HG03571 (cell line): ENCODE results near the gene ENHO.

Experiments used
- ATAC-seq: cut with Tn5 transposase; IDR thresholded peaks from one replicate; pipeline ENCODE4 v1.9.1; 2021; ENCODE audit not compliant: unreplicated experiment

The ENHO gene

DNA sequence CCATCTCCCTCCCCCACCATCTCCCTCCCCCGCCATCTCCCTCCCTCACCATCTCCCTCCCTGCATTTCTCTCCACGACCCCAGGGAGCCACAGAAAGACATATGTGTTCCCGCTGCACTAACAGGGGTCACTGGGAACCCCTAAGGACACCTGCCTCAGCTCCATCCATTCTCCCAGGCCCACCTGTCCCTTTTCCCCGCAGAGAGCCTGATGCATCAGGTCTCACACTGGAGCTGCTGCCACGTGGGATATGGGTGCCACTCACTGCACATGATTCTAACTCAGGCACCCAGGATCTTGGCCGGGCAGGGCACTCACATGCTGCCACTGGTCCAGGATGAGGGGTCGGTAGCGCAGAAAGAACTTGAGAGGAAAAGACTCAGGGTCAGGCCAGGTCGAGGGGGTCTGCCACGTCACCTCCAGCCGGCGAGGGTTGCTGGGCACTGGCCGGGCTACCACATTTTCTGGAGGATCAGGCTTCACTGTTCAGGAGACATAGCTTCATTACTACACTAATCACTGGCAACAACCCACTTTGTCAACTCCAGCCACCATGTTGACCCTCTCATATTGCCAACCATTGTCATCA is 33.2 kb upstream of the ENHO start:
- ATAC-seq, result no peak

DNA sequence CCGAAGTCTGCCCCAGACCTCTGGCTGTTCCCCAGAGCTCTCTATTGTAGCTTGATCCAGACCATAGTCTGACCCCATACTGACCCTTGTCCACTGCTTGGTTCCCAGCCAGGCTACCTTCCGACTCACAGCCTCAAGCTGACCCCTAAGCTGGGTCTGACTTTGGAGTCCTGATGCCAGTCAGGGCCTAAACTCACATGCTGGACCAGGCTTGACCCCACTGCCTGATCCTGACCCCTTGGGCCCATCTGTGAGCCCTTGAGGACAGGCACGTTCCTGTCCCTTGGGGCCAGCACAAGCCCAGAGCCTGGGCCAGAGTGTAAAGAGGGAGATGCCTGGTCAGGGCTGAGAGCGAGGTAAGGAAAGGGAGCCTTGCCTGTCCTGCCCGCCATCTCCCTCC is 32.7 kb upstream of the ENHO start:
- no peak for ATAC-seq

DNA sequence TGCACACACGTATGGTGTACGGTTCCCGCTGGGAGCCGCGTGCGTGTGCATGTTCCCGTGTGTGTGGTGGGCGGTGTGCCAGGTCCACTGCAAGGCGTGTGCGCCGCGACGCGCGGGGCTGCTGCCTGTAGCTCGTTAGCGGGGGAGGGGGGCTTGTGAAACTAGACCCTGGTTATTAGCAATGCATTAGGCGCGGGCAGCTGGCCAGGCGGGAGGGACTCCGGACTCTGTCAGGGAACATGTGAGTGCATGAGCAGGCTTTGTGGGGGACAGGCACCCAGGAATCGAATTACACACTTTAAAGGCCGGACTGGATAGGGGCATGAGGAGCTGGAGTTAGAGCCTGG is 32.2 kb upstream of the ENHO start:
- no peak for ATAC-seq

DNA sequence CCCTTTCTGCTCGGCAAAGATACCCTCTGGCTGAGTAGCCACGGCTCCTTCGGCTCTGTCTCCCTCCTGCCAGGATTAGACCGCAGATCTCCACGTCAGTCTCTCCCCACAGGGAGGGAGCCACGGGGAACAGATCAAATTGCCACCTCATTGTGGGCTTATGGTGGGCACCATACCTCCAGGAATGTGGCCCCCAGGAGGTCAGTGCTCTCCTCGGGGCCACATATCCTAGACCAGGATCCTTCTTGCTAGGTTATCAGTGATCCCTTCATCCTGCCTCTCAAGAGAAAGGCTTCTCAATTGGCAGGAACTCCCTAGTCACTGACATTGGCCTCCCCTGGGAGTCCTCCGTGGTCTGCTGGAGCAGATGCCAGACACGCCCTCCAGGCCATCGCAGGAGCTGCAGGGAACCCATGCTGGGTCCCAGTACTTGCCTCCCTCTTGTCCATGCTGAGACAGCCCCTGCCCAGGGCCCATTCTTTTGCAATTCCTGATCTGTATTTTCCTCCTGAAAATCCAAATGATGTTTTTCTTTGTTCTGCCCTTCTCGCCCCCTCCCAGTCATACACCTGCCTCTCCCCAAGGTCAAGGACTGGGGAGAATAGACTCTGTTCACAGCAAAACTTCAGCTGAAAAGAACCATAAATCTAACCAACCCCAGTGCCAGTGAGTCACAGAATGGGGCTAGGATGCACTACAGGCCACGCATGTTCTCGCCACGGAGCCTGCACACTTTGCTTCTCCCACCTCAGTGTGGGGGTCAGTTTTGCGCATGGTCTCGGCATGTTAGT is 31.6 kb upstream of the ENHO start:
- ATAC-seq, result no peak

DNA sequence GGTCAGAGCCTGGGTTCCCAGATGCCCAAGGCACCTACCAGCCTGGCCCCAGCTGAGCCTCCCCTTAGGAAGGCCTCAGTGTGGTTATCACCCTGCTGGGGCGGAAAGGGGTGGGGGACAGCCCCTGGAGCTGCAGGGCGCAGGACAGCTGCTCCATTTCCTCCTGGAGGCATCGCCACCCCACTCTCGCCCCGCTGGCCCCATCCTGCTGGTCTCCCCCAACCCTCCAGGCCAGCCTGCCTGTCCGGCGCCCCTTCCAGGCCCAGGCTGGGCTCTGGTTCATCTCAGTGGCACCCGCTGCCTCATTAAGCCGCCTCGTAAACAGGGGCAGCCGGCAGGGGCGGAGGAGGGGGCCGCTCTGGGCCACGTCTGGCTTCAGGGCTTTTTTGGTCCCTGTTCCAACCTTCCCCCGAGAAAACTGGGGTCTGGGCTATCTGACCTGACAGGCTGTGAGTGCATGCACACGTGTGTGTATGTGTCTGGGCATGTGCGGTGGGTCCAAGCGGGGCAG is 30.8 kb upstream of the ENHO start:
- no peak for ATAC-seq

DNA sequence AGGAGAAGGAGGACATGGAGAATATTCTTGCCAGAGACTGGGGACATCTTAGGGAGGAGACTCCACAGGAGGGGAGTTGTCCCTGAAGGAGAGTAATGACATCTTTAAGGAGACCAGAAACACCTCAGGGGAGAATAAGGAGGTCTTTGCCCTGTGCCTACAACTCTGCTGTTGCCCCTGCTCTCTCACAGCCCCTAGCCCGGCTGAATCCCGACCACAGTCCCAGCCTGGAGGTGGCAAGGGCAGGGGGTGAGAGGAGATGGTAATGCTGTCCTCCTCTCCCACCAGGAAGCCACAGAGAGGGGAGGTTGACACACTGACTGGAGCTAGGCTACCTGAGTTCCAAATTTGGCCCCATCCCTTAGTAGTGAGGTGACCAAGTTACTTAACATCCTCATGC is 30.2 kb upstream of the ENHO start:
- ATAC-seq, result no peak

DNA sequence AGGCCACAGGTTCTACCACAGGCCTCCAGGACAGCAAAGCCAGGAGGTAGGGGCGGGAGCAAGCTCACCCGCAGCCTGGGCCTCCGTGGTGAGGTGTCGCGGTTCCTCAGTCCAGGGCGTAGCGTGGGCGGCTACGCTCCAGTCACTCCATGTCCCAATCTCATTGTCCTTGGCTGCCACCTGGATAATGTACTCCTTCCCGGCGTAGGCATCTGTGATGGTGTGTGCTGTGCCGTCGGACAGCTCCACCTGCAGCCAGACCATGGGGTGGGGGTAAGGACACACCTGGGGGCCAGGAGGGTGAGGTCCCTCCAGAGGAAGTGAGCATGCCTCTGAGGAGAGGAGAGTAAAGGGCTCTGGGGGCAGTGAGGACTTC is 29.8 kb upstream of the ENHO start:
- no peak for ATAC-seq

DNA sequence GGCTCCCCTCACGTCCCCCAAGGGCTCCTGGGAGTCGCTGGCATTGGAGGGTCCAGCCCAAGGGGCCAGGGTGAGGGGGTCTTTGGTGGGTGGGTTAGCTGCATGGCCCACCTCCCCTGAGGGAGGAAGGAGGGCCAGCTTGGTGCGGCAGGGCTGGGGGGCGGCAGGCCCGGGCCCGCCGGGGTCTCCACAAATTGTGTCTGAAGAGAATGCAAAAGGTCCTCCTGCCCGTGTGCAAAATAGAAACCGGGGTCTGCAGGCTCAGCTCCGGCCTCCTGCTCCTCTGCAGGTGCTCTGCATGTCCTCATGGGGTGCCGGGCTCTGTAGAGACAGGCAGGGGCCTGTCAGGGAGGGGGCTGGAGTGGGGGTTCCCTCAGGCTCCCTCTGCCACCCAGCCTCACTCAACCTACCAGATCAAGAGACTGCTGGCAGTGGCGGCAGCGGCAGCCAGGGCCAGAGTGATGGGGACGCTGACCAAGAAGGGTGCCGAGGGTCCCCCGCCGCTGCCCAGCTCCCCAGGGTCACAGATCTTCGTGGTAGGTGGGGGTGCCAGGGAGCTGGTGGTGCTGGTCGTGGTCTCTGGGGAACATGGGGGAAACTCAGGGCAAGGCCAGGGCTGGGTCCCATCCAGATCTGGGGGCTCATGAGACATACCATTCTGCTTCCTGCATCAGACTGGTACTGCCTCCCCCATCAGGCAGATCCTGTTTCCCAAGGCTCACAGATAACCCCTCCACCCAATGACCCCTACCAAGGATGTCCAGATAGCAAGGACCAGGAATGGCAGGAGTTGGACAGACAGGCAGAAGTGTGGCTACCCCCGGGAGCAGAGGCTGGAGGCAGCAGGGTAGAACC is 29.2 kb upstream of the ENHO start:
- no peak for ATAC-seq

DNA sequence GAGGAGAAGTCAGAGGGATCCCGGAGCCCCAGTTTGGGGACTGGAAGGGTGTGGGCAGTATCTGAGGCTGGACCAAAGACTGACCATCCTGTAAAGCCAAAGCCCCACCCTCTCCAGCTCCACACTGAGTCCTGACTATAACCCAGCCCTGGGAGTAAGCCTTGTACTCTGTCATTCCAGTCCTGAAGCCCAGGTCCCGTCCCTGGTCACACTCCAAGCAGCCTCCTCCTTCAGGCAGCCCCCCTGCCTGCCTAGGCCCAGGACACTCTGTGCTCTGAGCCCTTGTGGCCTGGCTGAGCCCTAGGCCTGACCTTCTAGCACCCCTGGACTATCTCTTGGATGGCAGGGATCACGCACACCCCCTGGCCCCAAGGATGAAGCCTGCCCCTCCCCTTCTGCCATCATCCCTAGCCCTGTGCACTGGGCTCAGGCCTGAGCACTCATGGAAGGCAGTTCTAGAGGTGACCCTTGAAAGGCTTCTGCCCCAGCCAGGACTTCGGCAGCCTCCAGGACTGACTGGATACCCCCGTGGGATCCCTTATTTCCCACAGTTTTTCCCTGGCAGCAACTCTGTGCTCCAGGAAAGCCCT is 28.0 kb upstream of the ENHO start:
- no peak for ATAC-seq

DNA sequence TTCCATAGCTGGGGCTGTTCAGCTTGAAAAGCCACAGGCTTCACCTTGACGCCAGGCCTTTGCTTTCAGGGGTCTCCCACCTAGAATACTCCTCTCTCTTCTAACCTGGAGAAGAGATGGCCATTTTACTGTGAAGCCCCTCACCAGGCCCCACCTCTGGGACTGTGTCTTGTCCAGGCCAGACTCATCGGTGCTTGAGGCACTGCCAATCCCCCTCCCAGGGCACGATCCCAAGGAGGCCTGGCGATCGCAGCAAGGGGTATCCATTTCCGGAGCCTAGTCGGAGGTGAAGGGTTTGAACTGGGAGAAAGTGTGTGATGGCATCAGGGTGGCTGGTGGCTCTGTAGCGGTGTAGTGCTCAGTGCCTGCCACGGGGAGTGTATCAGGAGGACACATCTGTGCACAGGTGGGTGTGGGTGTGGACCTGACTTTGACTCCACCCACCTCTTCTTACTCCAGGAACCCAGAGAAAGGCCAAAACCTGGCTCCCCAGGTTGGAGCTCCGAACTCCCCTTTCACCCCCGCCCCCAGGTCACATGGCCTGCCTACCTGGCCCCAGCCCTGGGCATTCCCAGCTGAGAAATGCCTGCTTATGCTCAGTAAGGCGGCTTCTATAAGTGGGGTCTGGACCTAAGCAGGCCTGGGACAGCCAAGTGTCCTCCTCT is 27.4 kb upstream of the ENHO start:
- ATAC-seq, result no peak

DNA sequence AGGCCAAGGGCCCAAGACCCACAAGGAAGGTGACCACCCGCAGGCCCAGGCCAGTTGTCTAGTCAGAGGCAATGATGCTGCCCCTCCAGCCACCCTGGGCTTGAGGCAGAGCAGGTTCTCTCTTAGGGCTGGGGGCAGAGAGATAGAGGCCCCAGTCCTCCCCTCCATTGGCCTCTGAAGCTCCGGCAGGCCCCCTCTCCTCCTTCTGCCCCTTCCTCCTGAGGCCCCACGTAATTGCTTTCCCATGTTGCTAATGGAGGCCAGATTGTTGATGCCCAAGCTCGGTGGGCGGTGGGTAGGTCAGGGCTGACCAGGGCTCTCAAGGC is 26.6 kb upstream of the ENHO start:
- no peak for ATAC-seq

DNA sequence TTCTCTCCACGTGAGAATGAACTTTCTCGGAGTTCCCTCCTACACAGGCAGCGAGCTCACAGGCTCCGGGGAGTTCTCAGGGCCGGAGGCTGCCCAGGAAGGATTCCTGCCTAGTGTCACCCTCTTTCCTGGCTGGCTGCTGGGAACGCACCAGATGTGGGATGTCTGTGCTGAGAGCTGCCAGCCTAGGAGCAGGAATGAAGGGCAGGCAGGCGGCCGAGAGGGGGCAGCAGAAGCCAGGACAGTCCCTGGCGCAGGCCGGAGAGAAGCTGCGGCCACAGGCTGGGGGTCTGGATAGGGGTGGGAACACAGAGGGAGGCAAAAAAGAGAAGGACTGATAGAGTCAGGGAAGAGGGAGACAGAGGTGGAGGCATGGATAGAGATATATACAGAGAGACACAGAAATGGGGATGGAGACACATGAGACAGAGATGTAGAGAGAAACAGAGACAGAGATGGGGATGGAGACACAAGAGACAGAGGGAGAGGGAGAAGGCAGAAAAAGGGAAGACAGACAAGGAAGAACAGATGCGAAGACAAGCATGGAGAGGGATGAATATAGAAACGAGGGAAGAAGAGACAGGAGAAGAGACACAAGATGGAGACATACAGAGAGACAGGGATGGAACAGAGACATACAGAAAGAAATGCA is 25.3 kb upstream of the ENHO start:
- no peak for ATAC-seq

DNA sequence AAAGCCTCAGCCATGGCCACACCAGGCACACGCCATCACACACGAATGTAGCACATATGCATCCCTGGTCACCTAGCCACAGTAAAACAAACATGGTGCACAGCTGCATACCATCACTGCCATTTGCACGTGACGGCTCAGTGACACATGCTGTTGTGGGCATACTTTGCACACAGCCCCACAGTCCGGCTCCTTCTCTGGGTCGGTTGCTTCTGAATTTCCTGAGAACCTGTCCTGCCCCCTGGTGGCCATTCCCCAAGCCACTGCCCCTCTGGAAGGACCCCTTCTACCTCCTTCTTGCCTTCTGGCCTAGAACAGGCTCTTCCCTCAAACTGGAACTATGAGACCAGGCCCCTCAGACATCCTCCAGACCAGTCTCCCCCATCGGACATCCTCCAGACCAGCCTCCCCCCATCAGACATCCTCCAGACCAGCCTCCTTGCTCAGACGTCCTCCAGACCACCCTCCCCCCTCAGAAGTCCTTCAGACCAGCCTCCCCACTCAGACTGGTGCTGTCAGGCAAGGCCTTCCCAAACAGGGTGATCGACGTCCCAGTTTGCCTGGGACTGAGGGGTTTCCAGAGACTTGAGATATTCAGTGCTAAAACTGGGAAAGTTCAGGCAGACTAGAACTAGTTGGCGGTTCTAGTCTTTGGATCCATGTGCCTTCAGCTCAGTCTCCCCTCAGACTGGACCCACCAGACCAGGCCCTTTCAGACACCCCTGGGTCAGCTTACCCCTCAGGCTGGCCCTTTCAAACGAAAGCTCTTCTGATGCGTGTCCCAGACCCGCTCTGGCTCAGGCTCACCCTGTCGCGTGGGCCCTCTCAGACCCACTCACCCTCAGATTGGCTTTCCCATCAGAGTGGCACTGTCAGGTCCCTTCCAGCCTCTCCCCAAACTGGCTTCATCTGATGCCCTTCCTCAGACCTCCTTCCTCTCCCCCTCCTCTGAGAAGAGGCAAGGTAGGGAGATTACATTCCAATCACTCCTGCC is 24.3 kb upstream of the ENHO start:
- no peak for ATAC-seq

DNA sequence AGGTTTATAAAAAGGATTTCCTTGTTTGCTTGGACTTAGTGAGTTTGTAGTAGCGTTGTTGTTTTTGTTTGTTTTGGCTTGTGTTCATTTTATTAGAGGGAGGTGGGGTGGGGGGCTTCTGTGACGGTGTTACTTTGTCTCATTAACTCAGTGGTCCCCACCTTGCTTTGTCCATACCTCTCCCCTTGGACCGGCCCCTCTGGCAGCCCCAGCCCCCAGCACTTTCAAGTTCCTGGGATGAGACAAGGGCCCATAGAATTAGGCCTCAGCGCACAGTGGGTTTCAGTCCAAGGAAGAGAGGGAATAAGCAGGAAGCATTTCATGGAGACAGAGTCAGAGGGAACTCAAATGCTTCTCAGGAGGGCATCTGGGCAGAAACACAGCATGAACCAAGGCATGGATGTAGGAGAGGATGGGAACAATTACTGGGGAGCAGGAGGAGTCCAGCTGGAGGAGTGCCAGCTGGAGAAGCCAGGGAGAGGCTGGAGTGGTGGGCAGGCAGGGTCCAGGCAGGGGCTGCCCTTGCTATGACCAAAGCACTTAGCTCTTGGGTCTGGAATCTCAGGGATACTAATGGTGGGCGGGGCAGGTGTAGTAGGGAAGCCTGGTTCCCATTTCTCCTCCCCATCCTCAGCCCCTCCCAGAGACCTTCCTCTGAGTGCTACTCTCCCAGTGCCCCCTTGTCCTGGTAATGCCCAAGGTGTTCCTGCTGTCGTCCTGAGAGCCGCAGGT is 23.5 kb upstream of the ENHO start:
- ATAC-seq, result no peak

DNA sequence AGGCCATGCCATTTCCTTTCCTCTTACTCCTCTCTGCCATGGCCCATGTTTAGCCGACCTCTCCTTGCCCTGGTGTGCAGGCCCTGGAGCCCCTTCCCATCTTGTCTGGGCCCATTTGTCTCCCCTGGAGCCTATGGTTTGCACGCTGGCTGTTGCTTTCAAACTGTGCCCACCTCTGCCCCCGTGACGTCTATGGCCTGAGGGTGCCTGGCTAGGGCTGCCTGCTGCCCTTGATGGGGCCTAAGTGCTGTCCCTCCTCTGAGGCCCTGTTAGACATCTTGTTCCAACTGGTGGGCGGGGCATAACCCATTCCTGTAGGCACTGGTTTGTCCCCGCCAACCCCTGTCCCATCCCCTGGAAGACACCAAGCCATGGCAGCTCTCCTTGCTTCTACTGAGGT is 22.7 kb upstream of the ENHO start:
- no peak for ATAC-seq

DNA sequence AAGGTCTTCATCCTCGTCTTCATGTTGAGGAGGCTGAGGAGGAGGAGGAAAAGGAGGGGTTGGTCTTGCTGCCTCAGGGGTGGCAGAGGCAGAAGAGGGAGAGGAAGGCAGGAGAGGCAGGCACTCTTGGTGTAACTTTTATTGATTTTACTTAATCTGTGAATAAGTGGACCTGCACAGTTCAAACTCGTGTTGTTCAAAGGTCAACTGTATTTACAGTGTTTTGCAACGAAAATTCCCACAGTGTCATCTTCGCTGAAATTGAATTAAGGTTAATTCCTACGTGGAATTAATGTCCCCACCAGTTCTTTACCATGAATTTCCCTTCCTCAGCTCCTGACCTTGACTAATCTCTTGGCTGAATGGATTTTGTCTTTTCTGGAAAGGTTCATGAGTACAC is 21.2 kb upstream of the ENHO start:
- no peak for ATAC-seq

DNA sequence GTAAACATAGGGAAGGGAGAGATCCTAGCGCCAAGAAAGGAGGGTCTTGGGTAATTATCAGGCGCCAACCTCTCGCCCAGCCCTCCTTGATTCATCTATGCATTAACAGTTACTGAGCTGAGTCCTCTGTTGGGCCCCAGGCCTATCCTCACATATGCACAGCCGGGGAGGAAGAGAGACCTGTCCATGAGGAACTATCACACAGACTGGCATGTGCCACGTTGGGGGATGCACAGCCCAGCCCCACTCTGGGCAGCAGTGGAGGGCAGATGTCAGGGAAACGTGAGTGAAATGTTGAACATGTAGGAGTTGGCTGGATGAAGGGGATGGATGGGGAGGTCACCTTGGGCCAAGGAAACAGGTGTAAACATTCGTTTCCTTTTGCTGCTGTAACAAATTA is 18.8 kb upstream of the ENHO start:
- ATAC-seq, result no peak

DNA sequence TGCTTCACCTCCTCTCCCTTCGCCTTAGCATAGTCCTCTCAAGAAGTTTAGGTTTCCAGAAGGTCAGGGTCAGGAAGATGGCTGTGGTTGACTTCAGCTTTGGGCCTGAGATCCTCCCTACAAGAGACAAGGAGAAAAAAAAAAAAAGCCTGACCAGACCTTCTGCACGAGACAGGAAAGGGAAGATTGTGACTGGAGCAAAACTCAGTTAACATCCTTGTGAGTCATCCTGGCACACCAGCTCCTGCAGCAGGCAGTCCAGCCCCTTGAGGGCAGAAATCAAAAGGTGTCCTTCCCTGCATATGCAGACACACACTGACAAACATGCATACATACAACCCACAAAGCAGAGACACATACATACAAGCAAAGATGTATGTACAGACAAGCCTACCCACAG is 18.0 kb upstream of the ENHO start:
- no peak for ATAC-seq

DNA sequence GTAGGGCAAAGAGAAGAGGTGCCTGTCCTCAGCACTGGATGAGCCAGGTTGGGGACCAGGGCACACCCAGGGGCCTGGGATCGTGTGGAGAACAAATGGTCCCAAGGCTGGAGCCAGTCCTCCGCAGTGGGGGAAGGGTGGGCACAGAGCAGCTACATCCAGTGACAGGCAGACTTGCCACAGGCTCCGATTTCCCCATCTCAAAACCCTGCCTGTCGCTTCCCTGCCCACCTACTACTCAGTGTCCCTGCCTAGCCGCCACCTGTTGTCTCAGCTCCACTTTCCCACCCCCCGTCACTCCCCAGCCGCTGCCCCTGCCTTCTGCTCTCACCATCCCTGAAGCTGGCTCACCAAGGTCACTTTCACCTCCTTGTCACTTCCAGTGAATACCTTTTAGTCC is 13.9 kb upstream of the ENHO start:
- ATAC-seq, result no peak
